GM12878 (cell line): ENCODE data around the gene ADARB1. TPM values are rescaled to one million over a fixed set of nuclear protein-coding genes. Genes with fewer than 3 reads are reported as not detected.

Experiments used
- ATAC-seq: fragments of 200-7000 bp; cut with Tn5 transposase; 3 replicates; pipeline ENCODE4 v1.9.1; 2020; ENCODE audit warnings: mild to moderate bottlenecking, moderate library complexity
- BruUV-seq: library from RNA; stranded (reverse); fragments of 400-500 nt; replicated peaks from 2 replicates; lab custom pipeline; 2021; lab: Mats Ljungman, UMichigan
- CTCF ChIA-PET: fragments of 300-600 bp; sonication (Branson Sonifier 250); formaldehyde crosslinking; extraction: SDS; loops from one replicate; lab custom pipeline; 2021; ENCODE audit warnings: inconsistent platforms; lab: Yijun Ruan, JAX
- POLR2A ChIA-PET: fragments of 350-600 bp; formaldehyde crosslinking; extraction: SDS; loops from one replicate; lab custom pipeline; 2021; ENCODE audit warnings: inconsistent platforms; lab: Charles Lee
- RAD21 ChIA-PET: fragments of 300-600 bp; sonication (Branson Sonifier 250); formaldehyde crosslinking; loops from one replicate; lab custom pipeline; 2023; ENCODE audit warnings: antibody characterized with exemption; ENCODE audit not compliant: unreplicated experiment; lab: Charles Lee
- SMC1A ChIA-PET: fragments of 300-600 bp; sonication (Branson Sonifier 250); formaldehyde crosslinking; loops from one replicate; lab custom pipeline; 2023; ENCODE audit not compliant: unreplicated experiment, uncharacterized antibody; lab: Charles Lee
- DNase-seq: peaks from one replicate; pipeline ENCODE4 v3.0.0-alpha.2; 2011; ENCODE audit warnings: low read depth, low spot score
- FAIRE-seq: peaks from 3 replicates; lab custom pipeline; 2011; peaks lifted over from hg19 to GRCh38; lab: Jason Lieb, UNC
- H2AFZ ChIP-seq: 2 replicates; pipeline ENCODE4 v1.6.0; 2011; ENCODE audit warnings: low read depth, low read length, control low read depth; ENCODE audit not compliant: control insufficient read depth
- H3K27ac ChIP-seq: 2 replicates; pipeline ENCODE4 v1.5.1; 2011; ENCODE audit warnings: control low read depth; ENCODE audit not compliant: control insufficient read depth, insufficient read depth
- H3K27me3 ChIP-seq, 2 experiments: replicated peaks in 1 of 2; 2 replicates each; pipeline versions ENCODE4 v1.6.0 to v1.6.1; 2011; ENCODE audit warnings: low read length in 1 of 2; ENCODE audit not compliant: control insufficient read depth in 2 of 2, insufficient read depth in 2 of 2
- H3K36me3 ChIP-seq, 2 experiments: 2 replicates each; pipeline ENCODE4 v1.5.1; 2011; ENCODE audit warnings: low read length in 1 of 2; ENCODE audit not compliant: control insufficient read depth in 2 of 2, insufficient read depth in 2 of 2
- H3K4me1 ChIP-seq: 2 replicates; pipeline ENCODE4 v1.6.1; 2011; ENCODE audit warnings: mild to moderate bottlenecking, low read length, moderate library complexity, mixed read lengths; ENCODE audit not compliant: control insufficient read depth, insufficient read depth
- H3K4me2 ChIP-seq: 2 replicates; pipeline ENCODE4 v1.6.0; 2011; ENCODE audit warnings: control low read depth; ENCODE audit not compliant: control insufficient read depth, insufficient read depth
- H3K4me3 ChIP-seq: fragments of 200-600 bp; sonication (generic); 2 replicates; pipeline ENCODE4 v1.5.1; 2016
- H3K79me2 ChIP-seq: 2 replicates; pipeline ENCODE4 v1.6.0; 2011; ENCODE audit warnings: low read length; ENCODE audit not compliant: control insufficient read depth, insufficient read depth
- H3K9ac ChIP-seq: 2 replicates; pipeline ENCODE4 v1.8.0; 2011; ENCODE audit warnings: low read length, control low read depth, mixed read lengths; ENCODE audit not compliant: control insufficient read depth, insufficient read depth
- H3K9me3 ChIP-seq: replicated peaks from 3 replicates; pipeline ENCODE4 v1.5.1; 2011; ENCODE audit warnings: mild to moderate bottlenecking, low read length; ENCODE audit not compliant: control insufficient read depth, insufficient read depth
- H4K20me1 ChIP-seq: 2 replicates; pipeline ENCODE4 v1.6.0; 2011; ENCODE audit not compliant: control insufficient read depth, insufficient read depth
- CHD1 ChIP-seq: IDR thresholded peaks from 2 replicates; pipeline ENCODE4 v1.6.1; 2012; ENCODE audit warnings: low read depth, low read length, improper control_type of control experiment
- CUX1 ChIP-seq: IDR thresholded peaks from 2 replicates; pipeline ENCODE4 v1.6.1; 2012; ENCODE audit warnings: improper control_type of control experiment, low read depth, low read length; ENCODE audit not compliant: insufficient replicate concordance
- EED ChIP-seq: sonication (generic); IDR thresholded peaks from 2 replicates; pipeline ENCODE4 v1.6.1; 2016; ENCODE audit warnings: antibody characterized with exemption, low read depth
- SIN3A ChIP-seq: IDR thresholded peaks from 2 replicates; pipeline ENCODE4 v1.6.1; 2012; ENCODE audit warnings: low read depth, low read length, improper control_type of control experiment
- TBL1XR1 ChIP-seq: IDR thresholded peaks from 2 replicates; pipeline ENCODE4 v1.6.1; 2012; ENCODE audit warnings: low read depth, low read length, improper control_type of control experiment
- USF2 ChIP-seq: IDR thresholded peaks from 2 replicates; pipeline ENCODE4 v1.6.1; 2011; ENCODE audit warnings: low read depth, low read length, improper control_type of control experiment, borderline replicate concordance
- WGBS: methylation state at CpG from one replicate; pipeline ENCODE4 v1.1.6; 2016; ENCODE audit warnings: low lambda C conversion rate; ENCODE audit not compliant: insufficient replicate concordance, insufficient coverage; ENCODE audit errors: missing lambda C conversion rate; 5-methylcytosine and 5-hydroxymethylcytosine counted together
- in situ Hi-C: fragments of 300-500 bp; cut with MboI; formaldehyde crosslinking; loops from 9 replicates; pipeline ENCODE4 v1.14.3; 2018; ENCODE audit warnings: mixed read lengths
- intact Hi-C: fragments of 100-400 bp; cut with micrococcal nuclease; formaldehyde crosslinking; loops from one replicate; pipeline ENCODE4 v1.14.2; 2022; ENCODE audit not compliant: unreplicated experiment
- polyA plus RNA-seq, 11 experiments: library from polyadenylated mRNA; depleted of rRNA in 4 of 11; unstranded in 6 of 11; stranded (reverse) in 5 of 11; fragments of >200 nt; fragmentation: Nextera tagmentation in 4 of 11; fragmentation: Illumina TruSeq in 1 of 11; extraction: Ambion mirVana in 4 of 11; extraction: Trizol in 1 of 11; gene quantifications; 1 replicate in 1 of 11; 2 replicates in 10 of 11; pipeline versions ENCODE4 v1.2.1 to v1.2.3, GENCODE V29; 2011 to 2016; ENCODE audit warnings: inconsistent platforms in 2 of 11, missing spikeins in 2 of 11, low read depth in 1 of 11
- total RNA-seq, 4 experiments: library from RNA; depleted of rRNA in 3 of 4; stranded (reverse); fragments of >200 nt in 3 of 4; fragmentation: Illumina TruSeq in 1 of 4; extraction: Trizol in 1 of 4; gene quantifications; 2 replicates each; pipeline versions ENCODE4 v1.2.1 to v1.2.3, GENCODE V29; 2013 to 2021
- TF ChIP-seq, protein P1 (sequence below): IDR thresholded peaks from 2 replicates; pipeline ENCODE4 v1.6.1; 2012; ENCODE audit warnings: low read depth, low read length, improper control_type of control experiment

ADARB1 gene
- total and polyA plus RNA-seq, 10 of the 15 experiments (the other 5 are each of a cell fraction or from before 2014, with no cell fraction given), result 5.7 to 61.7 (median 25.3) TPM

DNA sequence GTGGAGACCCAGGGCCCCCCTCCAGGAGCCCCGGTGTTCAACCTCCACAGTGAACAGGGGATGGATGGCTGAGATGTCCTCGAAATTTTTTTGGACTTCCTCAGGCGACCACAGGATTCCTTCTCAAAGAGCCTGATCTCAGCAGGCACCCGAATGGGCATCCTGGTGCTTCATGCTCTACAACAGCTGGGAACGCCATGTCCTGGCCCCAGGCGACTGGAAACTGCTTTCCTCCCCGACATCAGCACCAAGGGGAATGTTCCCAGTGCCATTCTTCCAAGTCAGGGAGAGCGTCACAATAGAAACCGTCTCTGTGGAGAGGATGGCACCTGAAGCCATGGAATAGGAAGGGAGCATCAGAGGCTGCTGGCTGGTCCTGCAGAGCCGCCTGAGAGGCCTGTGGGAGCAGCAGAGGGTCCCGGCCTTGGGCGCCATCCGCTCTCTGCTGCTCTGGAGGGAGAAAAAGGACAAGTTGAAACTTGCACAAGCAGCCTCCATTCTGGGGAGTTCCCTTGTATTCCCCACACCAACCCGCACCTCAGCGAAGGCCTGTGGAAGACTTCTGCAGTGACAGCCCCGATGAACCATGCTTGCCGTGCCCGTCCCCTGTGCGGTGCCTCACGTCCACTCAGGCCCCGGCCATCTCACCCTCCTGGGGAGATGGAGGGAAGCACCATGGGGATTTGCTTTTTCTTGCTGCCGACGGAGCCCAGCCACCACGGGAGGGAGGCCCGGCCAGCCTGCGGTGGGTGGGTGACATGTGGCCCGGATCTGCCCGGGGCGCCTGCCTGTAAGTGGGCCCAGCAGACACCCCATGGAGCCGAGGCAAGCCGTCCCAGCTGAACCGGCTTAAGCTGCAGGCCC lies 2.3 kb upstream of the ADARB1 start:
- ATAC-seq (no peak), FAIRE-seq (no peak)
- WGBS, result 77% methylated on average over 32 of the region's 32 CpGs
- H3K4me1 ChIP-seq, result 0 out of 2 replicates have a peak, but pooled peaks cover 5% of the 10 kb centered on the region
- no TSS peak for BruUV-seq
- H2AFZ ChIP-seq, result no peak overlapping the region
- in situ Hi-C loops, result no loop called here
- TF ChIP-seq SIN3A (no peak), CUX1 (no peak), EED (no peak), CHD1 (no peak), TBL1XR1 (no peak), USF2 (no peak)
- TF ChIP-seq, protein P1, sequence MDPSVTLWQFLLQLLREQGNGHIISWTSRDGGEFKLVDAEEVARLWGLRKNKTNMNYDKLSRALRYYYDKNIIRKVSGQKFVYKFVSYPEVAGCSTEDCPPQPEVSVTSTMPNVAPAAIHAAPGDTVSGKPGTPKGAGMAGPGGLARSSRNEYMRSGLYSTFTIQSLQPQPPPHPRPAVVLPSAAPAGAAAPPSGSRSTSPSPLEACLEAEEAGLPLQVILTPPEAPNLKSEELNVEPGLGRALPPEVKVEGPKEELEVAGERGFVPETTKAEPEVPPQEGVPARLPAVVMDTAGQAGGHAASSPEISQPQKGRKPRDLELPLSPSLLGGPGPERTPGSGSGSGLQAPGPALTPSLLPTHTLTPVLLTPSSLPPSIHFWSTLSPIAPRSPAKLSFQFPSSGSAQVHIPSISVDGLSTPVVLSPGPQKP, result no peak
- TF ChIP-seq, all 136 proteins: peak for 0
- intact Hi-C loops, result no loop called here
- H3K9me3 ChIP-seq, result no peaks in the 10 kb centered on the region; the same call in 2 of the 3 replicates
- no peak overlapping the region for H3K4me3 ChIP-seq
- H3K9ac ChIP-seq, result no peak overlapping the region
- H3K4me2 ChIP-seq, result no peak overlapping the region
- no peaks in the 10 kb centered on the region for H3K79me2 ChIP-seq
- no peak for DNase-seq
- ChIA-PET CTCF (interaction anchor here (3.5 kb wide), 1 partner anchor 66 kb away, joined by 18 read pairs; no protein-coding TSS in a partner anchor), RAD21 (no interaction called here), SMC1A (no interaction called here), POLR2A (no interaction called here)
- no peaks in the 10 kb centered on the region for H3K36me3 ChIP-seq
- no peaks in the 10 kb centered on the region for H4K20me1 ChIP-seq
- H3K27ac ChIP-seq, result no peak overlapping the region
- H3K27me3 ChIP-seq, result peaks cover 0 to 9% of the 10 kb centered on the region in 2 experiments; a peak in 2 of 4 replicates
